ENCODE measurements around the gene CGREF1.

The CGREF1 gene

GRCh38 chr2:27158468-27158867, 39.5 kb upstream of the CGREF1 start (continued):
- TF ChIP-seq INSM2 (tag by site-specific recombination; IDR thresholded peaks at IDR 0.05), result no peak
- no peak for TF ChIP-seq OSR2 (tag by site-specific recombination; IDR thresholded peaks at IDR 0.05)
- no peak for TF ChIP-seq TSHZ1 (tag by site-specific recombination; IDR thresholded peaks at IDR 0.05; ENCODE audit: borderline replicate concordance)
- TF ChIP-seq ZNF596 (tag by site-specific recombination; IDR thresholded peaks at IDR 0.05), result no peak
- TF ChIP-seq ZNF350 (tag by site-specific recombination; IDR thresholded peaks at IDR 0.05), result no peak
- no peak for TF ChIP-seq ELK4 (IDR thresholded peaks at IDR 0.05; ENCODE audit: borderline replicate concordance, low read depth, low read length)
- TF ChIP-seq, protein P1, sequence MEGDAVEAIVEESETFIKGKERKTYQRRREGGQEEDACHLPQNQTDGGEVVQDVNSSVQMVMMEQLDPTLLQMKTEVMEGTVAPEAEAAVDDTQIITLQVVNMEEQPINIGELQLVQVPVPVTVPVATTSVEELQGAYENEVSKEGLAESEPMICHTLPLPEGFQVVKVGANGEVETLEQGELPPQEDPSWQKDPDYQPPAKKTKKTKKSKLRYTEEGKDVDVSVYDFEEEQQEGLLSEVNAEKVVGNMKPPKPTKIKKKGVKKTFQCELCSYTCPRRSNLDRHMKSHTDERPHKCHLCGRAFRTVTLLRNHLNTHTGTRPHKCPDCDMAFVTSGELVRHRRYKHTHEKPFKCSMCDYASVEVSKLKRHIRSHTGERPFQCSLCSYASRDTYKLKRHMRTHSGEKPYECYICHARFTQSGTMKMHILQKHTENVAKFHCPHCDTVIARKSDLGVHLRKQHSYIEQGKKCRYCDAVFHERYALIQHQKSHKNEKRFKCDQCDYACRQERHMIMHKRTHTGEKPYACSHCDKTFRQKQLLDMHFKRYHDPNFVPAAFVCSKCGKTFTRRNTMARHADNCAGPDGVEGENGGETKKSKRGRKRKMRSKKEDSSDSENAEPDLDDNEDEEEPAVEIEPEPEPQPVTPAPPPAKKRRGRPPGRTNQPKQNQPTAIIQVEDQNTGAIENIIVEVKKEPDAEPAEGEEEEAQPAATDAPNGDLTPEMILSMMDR (tag by site-specific recombination; IDR thresholded peaks at IDR 0.05), result no peak
- TF ChIP-seq ZNF274 (IDR thresholded peaks at IDR 0.05; ENCODE audit: low read length), result no peak
- no peak for TF ChIP-seq ZNF274 (tag by site-specific recombination; IDR thresholded peaks at IDR 0.05; ENCODE audit: borderline replicate concordance)
- no peak for TF ChIP-seq ZNF521 (tag by site-specific recombination; IDR thresholded peaks at IDR 0.05)
- TF ChIP-seq HOXC10 (CRISPR knock-in tag; IDR thresholded peaks at IDR 0.05), result no peak
- no peak for TF ChIP-seq ZBTB1 (tag by site-specific recombination; IDR thresholded peaks at IDR 0.05)

GRCh38 chr2:27155069-27155520, 36.2 kb upstream of the CGREF1 start:
- Histone ChIP-seq H3K36me3 (ENCODE audit: control insufficient read depth in 2 of 2, insufficient read depth in 1 of 2, low read length in 2 of 2) (no peaks in the 10 kb centered on the region), H3K27ac (ENCODE audit: extremely low read depth, low read depth, low read length) (no peak overlapping the region), H3K4me1 (ENCODE audit: control insufficient read depth, insufficient read depth, low read length) (no peaks in the 10 kb centered on the region), H3K9me3 (ENCODE audit: control insufficient read depth, insufficient read depth, low read depth, low read length) (no peaks in the 10 kb centered on the region), H3K4me3 (ENCODE audit: low read depth, low read length) (no peak overlapping the region)
- CTCF ChIA-PET, result interaction anchor here (0.8 to 4.5 kb wide), 2 partner anchors 15 to 37 kb away, joined by 3 to 22 read pairs; no protein-coding TSS in a partner anchor
- POLR2A ChIA-PET, result no interaction called here
- no peak for TF ChIP-seq ZNF16 (tag by site-specific recombination; IDR thresholded peaks at IDR 0.05; ENCODE audit: low read depth)
- TF ChIP-seq, protein P2, sequence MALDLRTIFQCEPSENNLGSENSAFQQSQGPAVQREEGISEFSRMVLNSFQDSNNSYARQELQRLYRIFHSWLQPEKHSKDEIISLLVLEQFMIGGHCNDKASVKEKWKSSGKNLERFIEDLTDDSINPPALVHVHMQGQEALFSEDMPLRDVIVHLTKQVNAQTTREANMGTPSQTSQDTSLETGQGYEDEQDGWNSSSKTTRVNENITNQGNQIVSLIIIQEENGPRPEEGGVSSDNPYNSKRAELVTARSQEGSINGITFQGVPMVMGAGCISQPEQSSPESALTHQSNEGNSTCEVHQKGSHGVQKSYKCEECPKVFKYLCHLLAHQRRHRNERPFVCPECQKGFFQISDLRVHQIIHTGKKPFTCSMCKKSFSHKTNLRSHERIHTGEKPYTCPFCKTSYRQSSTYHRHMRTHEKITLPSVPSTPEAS (tag by site-specific recombination; IDR thresholded peaks at IDR 0.05), result no peak
- no peak for TF ChIP-seq SCRT2 (tag by site-specific recombination; IDR thresholded peaks at IDR 0.05)
- TF ChIP-seq ZNF544 (tag by site-specific recombination; IDR thresholded peaks at IDR 0.05), result no peak
- TF ChIP-seq ZSCAN18 (tag by site-specific recombination; IDR thresholded peaks at IDR 0.05), result no peak
- no peak for TF ChIP-seq ZBTB11 (tag by site-specific recombination; conservative IDR thresholded peaks at IDR 0.05; ENCODE audit: low read depth)
- no peak for TF ChIP-seq ZBTB8A (tag by site-specific recombination; IDR thresholded peaks at IDR 0.05)
- TF ChIP-seq ZNF292 (tag by site-specific recombination; IDR thresholded peaks at IDR 0.05; ENCODE audit: borderline replicate concordance, low read depth), result no peak
- TF ChIP-seq GLIS1 (tag by site-specific recombination; IDR thresholded peaks at IDR 0.05), result no peak
- TF ChIP-seq KLF16 (tag by site-specific recombination; IDR thresholded peaks at IDR 0.05), result no peak
- TF ChIP-seq ZNF391 (tag by site-specific recombination; IDR thresholded peaks at IDR 0.05; ENCODE audit: borderline replicate concordance, low read depth), result no peak

Measured in HEK293 (cell line).